Naive thymus-derived CD4-positive, alpha-beta T cell (primary cell): ENCODE results near the gene PIP5K1B. TPM values are rescaled to one million over a fixed set of nuclear protein-coding genes. Genes with fewer than 3 reads are reported as not detected.

Experiments
- ATAC-seq: fragments of 150-1000 bp; cut with Tn5 transposase; 2 replicates; pipeline ENCODE4 v1.10.0; 2021; ENCODE audit warnings: mild to moderate bottlenecking, moderate library complexity
- CTCF ChIA-PET: fragments of 350-600 bp; sonication (Branson Sonifier 250); formaldehyde crosslinking; loops from one replicate; lab custom pipeline; 2021; ENCODE audit warnings: antibody characterized with exemption; lab: Charles Lee
- POLR2A ChIA-PET: fragments of 350-600 bp; sonication (Branson Sonifier 250); formaldehyde crosslinking; loops from one replicate; lab custom pipeline; 2021; ENCODE audit warnings: antibody characterized with exemption, inconsistent platforms; lab: Charles Lee
- DNase-seq, 9 donors: peaks; one replicate each; pipeline versions ENCODE4 v3.0.0 to v3.0.0-alpha.2; 2020 to 2022; ENCODE audit warnings: mixed read lengths in 1 of 9
- H3K27ac ChIP-seq: one replicate; pipeline ENCODE4 v1.7.0; 2013; ENCODE audit warnings: mild to moderate bottlenecking, low read depth, low read length, moderate library complexity
- H3K27me3 ChIP-seq, 2 donors: one replicate each; pipeline ENCODE4 v1.7.0; 2013; ENCODE audit warnings: low read length in 2 of 2, mild to moderate bottlenecking in 2 of 2, moderate library complexity in 2 of 2; ENCODE audit not compliant: control insufficient read depth in 2 of 2, insufficient read depth in 2 of 2
- H3K36me3 ChIP-seq, 3 experiments: 1 replicate in 2 of 3; 2 replicates in 1 of 3; pipeline ENCODE4 v1.7.0; 2013; ENCODE audit warnings: low read length in 3 of 3, mild to moderate bottlenecking in 3 of 3, moderate library complexity in 1 of 3; ENCODE audit not compliant: insufficient read depth in 3 of 3, control insufficient read depth in 2 of 3
- H3K4me1 ChIP-seq, 2 donors: one replicate each; pipeline ENCODE4 v1.7.0; 2013; ENCODE audit warnings: low read length in 2 of 2, mild to moderate bottlenecking in 2 of 2, moderate library complexity in 1 of 2; ENCODE audit not compliant: control insufficient read depth in 2 of 2, insufficient read depth in 2 of 2
- H3K4me3 ChIP-seq: 2 replicates; pipeline ENCODE4 v1.7.0; 2013; ENCODE audit warnings: mild to moderate bottlenecking, low read length
- H3K9me3 ChIP-seq, 3 experiments: 1 replicate in 2 of 3; 2 replicates in 1 of 3; pipeline ENCODE4 v1.7.0; 2013; ENCODE audit warnings: low read length in 3 of 3; ENCODE audit not compliant: control insufficient read depth in 2 of 3
- H3K27ac Mint-ChIP-seq, 9 donors: one replicate each; pipeline ENCODE4 v1.8.0; 2020 to 2022; ENCODE audit warnings: mixed read lengths in 9 of 9, mild to moderate bottlenecking in 8 of 9, moderate library complexity in 5 of 9, inconsistent platforms in 2 of 9
- H3K27me3 Mint-ChIP-seq, 5 donors: one replicate each; pipeline ENCODE4 v1.8.0; 2021 to 2022; ENCODE audit warnings: mixed read lengths in 5 of 5, mild to moderate bottlenecking in 1 of 5
- H3K36me3 Mint-ChIP-seq, 5 donors: one replicate each; pipeline ENCODE4 v1.8.0; 2020 to 2022; ENCODE audit warnings: mixed read lengths in 5 of 5, mild to moderate bottlenecking in 3 of 5, inconsistent platforms in 1 of 5
- H3K4me1 Mint-ChIP-seq, 7 donors: one replicate each; pipeline ENCODE4 v1.8.0; 2020 to 2022; ENCODE audit warnings: mixed read lengths in 7 of 7, mild to moderate bottlenecking in 3 of 7, inconsistent platforms in 1 of 7
- H3K4me3 Mint-ChIP-seq, 10 donors: one replicate each; pipeline ENCODE4 v1.8.0; 2020 to 2022; ENCODE audit warnings: mild to moderate bottlenecking in 10 of 10, mixed read lengths in 10 of 10, moderate library complexity in 6 of 10, inconsistent platforms in 2 of 10
- H3K9me3 Mint-ChIP-seq, 11 donors: one replicate each; pipeline ENCODE4 v1.8.0; 2020 to 2022; ENCODE audit warnings: mixed read lengths in 11 of 11, mild to moderate bottlenecking in 4 of 11, inconsistent platforms in 1 of 11, moderate library complexity in 1 of 11
- intact Hi-C, 2 donors: fragments of 100-400 bp; cut with micrococcal nuclease; formaldehyde crosslinking; loops; one replicate each; pipeline ENCODE4 v1.15.1; 2023
- polyA plus RNA-seq, 2 donors: library from polyadenylated mRNA; unstranded; fragments of 300-500 nt; fragmentation: Illumina TruSeq; gene quantifications; one replicate each; pipeline ENCODE4 v1.2.3, GENCODE V29; 2021
- total RNA-seq, 6 experiments: library from RNA in 5 of 6; stranded (reverse) in 5 of 6; gene quantifications; 1 replicate in 5 of 6; 2 replicates in 1 of 6; pipeline ENCODE4 v1.2.3 and lab custom pipeline; 2021 to 2026

Gene PIP5K1B
- total and polyA plus RNA-seq, 7 experiments from 2014 or later = 0.08 to 4.2 (median 0.54) TPM

DNA sequence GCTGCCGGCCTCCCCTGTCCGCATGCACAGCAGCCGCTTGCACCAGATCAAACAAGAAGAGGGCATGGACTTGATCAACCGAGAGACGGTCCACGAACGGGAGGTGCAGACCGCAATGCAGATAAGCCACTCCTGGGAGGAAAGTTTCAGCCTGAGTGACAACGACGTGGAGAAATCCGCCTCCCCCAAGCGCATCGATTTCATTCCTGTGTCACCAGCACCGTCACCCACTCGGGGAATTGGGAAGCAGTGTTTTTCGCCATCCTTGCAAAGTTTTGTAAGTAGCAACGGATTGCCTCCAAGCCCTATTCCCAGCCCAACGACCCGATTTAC lies 75.3 kb downstream of the PIP5K1B start:
- DNase-seq (no peak), ATAC-seq (no peak)
- POLR2A ChIA-PET = interaction anchor here (0.6 to 1.4 kb wide), 9 partner anchors 8 to 248 kb away, joined by 3 to 8 read pairs (median 4); no protein-coding TSS in a partner anchor
- Histone ChIP-seq H3K36me3 (no peaks in the 10 kb centered on the region), H3K4me1 (peaks cover 36 to 51% of the 10 kb centered on the region in 2 donors), H3K27me3 (no peaks in the 10 kb centered on the region), H3K9me3 (no peaks in the 10 kb centered on the region), H3K4me3 (peak overlapping the region; percentile 88), H3K27ac (peak overlapping the region; percentile 90)
- peaks cover 0 to 8% (median 0%) of the 10 kb centered on the region in 7 donors for H3K4me1 Mint-ChIP-seq
- CTCF ChIA-PET = interaction anchor here (1.0 kb wide), 3 partner anchors 11 to 114 kb away, joined by 3 to 5 read pairs (median 3); no protein-coding TSS in a partner anchor
- H3K27ac Mint-ChIP-seq = no peak overlapping the region
- intact Hi-C loops = loop anchor here (1.0 to 10.0 kb wide), 9 partner anchors 76 to 1638 kb away; partner anchors contain the start of genes FXN (in 1 of the 2) and PIP5K1B (in 1 of the 2)
- peaks cover 0 to 4% (median 0%) of the 10 kb centered on the region in 5 donors for H3K27me3 Mint-ChIP-seq
- no peaks in the 10 kb centered on the region for H3K9me3 Mint-ChIP-seq
- H3K4me3 Mint-ChIP-seq = no peak overlapping the region
- no peaks in the 10 kb centered on the region for H3K36me3 Mint-ChIP-seq

GRCh38 chr9:68780720-68781119 lies 75.7 kb downstream of the PIP5K1B start:
- H3K4me3 Mint-ChIP-seq = no peak overlapping the region
- no peaks in the 10 kb centered on the region for H3K36me3 Mint-ChIP-seq
- Histone ChIP-seq H3K4me3 (peak overlapping the region; percentile 88), H3K27ac (peak overlapping the region; percentile 90), H3K36me3 (no peaks in the 10 kb centered on the region), H3K27me3 (no peaks in the 10 kb centered on the region), H3K9me3 (no peaks in the 10 kb centered on the region), H3K4me1 (peaks cover 36 to 51% of the 10 kb centered on the region in 2 donors)
- no peaks in the 10 kb centered on the region for H3K9me3 Mint-ChIP-seq
- POLR2A ChIA-PET = no interaction called here
- CTCF ChIA-PET = no interaction called here
- DNase-seq (peak in 2 of 9 donors; percentile 3 to 13), ATAC-seq (no peak)
- peaks cover 0 to 9% (median 3%) of the 10 kb centered on the region in 7 donors for H3K4me1 Mint-ChIP-seq
- intact Hi-C loops = loop anchor here (1.0 to 10.0 kb wide), 9 partner anchors 76 to 1638 kb away; partner anchors contain the start of genes FXN (in 1 of the 2) and PIP5K1B (in 1 of the 2)
- no peak overlapping the region for H3K27ac Mint-ChIP-seq
- peaks cover 0 to 4% (median 0%) of the 10 kb centered on the region in 5 donors for H3K27me3 Mint-ChIP-seq

GRCh38 chr9:68781928-68782327 lies 76.9 kb downstream of the PIP5K1B start:
- Mint-ChIP-seq H3K4me1 (peaks cover 0 to 9% (median 6%) of the 10 kb centered on the region in 7 donors), H3K9me3 (no peaks in the 10 kb centered on the region), H3K27me3 (peaks cover 0 to 4% (median 0%) of the 10 kb centered on the region in 5 donors), H3K27ac (peak overlapping the region in 1 of 9 donors; percentile 13), H3K36me3 (peaks cover 0 to 5% (median 0%) of the 10 kb centered on the region in 5 donors), H3K4me3 (peak overlapping the region in 9 of 10 donors; percentile 20 to 79 (median 53))
- Histone ChIP-seq H3K9me3 (no peaks in the 10 kb centered on the region), H3K4me3 (no peak overlapping the region), H3K36me3 (no peaks in the 10 kb centered on the region), H3K4me1 (peaks cover 36 to 51% of the 10 kb centered on the region in 2 donors), H3K27ac (no peak overlapping the region), H3K27me3 (no peaks in the 10 kb centered on the region)
- ChIA-PET CTCF (no interaction called here), POLR2A (no interaction called here)
- intact Hi-C loops = loop anchor here (2.0 to 10.0 kb wide), 6 partner anchors 77 to 1637 kb away; partner anchors contain the start of gene PIP5K1B (in 1 of the 2)
- ATAC-seq (no peak), DNase-seq (no peak)

GRCh38 chr9:68782546-68782945 lies 77.5 kb downstream of the PIP5K1B start:
- ATAC-seq = no peak
- Histone ChIP-seq H3K4me3 (no peak overlapping the region), H3K27ac (no peak overlapping the region), H3K4me1 (peaks cover 36 to 51% of the 10 kb centered on the region in 2 donors), H3K36me3 (no peaks in the 10 kb centered on the region), H3K9me3 (no peaks in the 10 kb centered on the region), H3K27me3 (no peaks in the 10 kb centered on the region)
- Mint-ChIP-seq H3K9me3 (no peaks in the 10 kb centered on the region), H3K36me3 (peaks cover 0 to 10% (median 0%) of the 10 kb centered on the region in 5 donors), H3K4me3 (peak overlapping the region in 1 of 10 donors; percentile 53), H3K27ac (no peak overlapping the region), H3K27me3 (no peaks in the 10 kb centered on the region), H3K4me1 (peaks cover 0 to 11% (median 6%) of the 10 kb centered on the region in 7 donors)
- ChIA-PET CTCF (interaction anchor here (1.1 kb wide), 1 partner anchor 108 kb away, joined by 3 read pairs; no protein-coding TSS in a partner anchor), POLR2A (no interaction called here)
- intact Hi-C loops = loop anchor here (5.0 to 10.0 kb wide), 3 partner anchors 115 to 972 kb away; no protein-coding TSS in a partner anchor
- no peak for DNase-seq

- Mint-ChIP-seq H3K9me3 (no peaks in the 10 kb centered on the region), H3K27ac (peak overlapping the region in 3 of 9 donors; percentile 9 to 28 (median 19)), H3K36me3 (peaks cover 0 to 14% (median 0%) of the 10 kb centered on the region in 5 donors), H3K4me1 (peaks cover 0 to 11% (median 6%) of the 10 kb centered on the region in 7 donors), H3K4me3 (peak overlapping the region in 1 of 10 donors; percentile 10), H3K27me3 (no peaks in the 10 kb centered on the region)
- DNase-seq (no peak), ATAC-seq (no peak)
- Histone ChIP-seq H3K9me3 (no peaks in the 10 kb centered on the region), H3K27ac (no peak overlapping the region), H3K4me3 (no peak overlapping the region), H3K4me1 (peaks cover 22 to 39% of the 10 kb centered on the region in 2 donors), H3K27me3 (no peaks in the 10 kb centered on the region), H3K36me3 (no peaks in the 10 kb centered on the region)
- CTCF ChIA-PET = no interaction called here
- intact Hi-C loops = loop anchor here in 1 of 2 donors (2.0 to 10.0 kb wide), 2 partner anchors 101 to 969 kb away; no protein-coding TSS in a partner anchor
- POLR2A ChIA-PET = no interaction called here
Observed at GRCh38 chr9:68785965-68786364, 80.9 kb downstream of the PIP5K1B start.

- Mint-ChIP-seq H3K4me3 (no peak overlapping the region), H3K27ac (no peak overlapping the region), H3K36me3 (peaks cover 0 to 14% (median 0%) of the 10 kb centered on the region in 5 donors), H3K4me1 (peaks cover 0 to 3% (median 0%) of the 10 kb centered on the region in 7 donors), H3K27me3 (no peaks in the 10 kb centered on the region), H3K9me3 (no peaks in the 10 kb centered on the region)
- Histone ChIP-seq H3K4me1 (no peaks in the 10 kb centered on the region), H3K27me3 (no peaks in the 10 kb centered on the region), H3K4me3 (no peak overlapping the region), H3K36me3 (no peaks in the 10 kb centered on the region), H3K9me3 (no peaks in the 10 kb centered on the region), H3K27ac (no peak overlapping the region)
- ChIA-PET CTCF (no interaction called here), POLR2A (interaction anchor here (1.2 kb wide), 1 partner anchor 12 kb away, joined by 3 read pairs; a partner anchor contains a TSS)
- ATAC-seq (no peak), DNase-seq (no peak)
- intact Hi-C loops = no loop called here
Observed at GRCh38 chr9:68791169-68791568, 86.1 kb downstream of the PIP5K1B start.
